Right lobe of liver (tissue), 6 donors: ENCODE results near the gene AHI1. TPM values are rescaled to one million over a fixed set of nuclear protein-coding genes. Genes with fewer than 3 reads are reported as not detected.

Source experiments
- ATAC-seq, 4 donors: fragments of 200-7000 bp; cut with Tn5 transposase; one replicate each; pipeline ENCODE4 v1.9.1; 2020; ENCODE audit warnings: mild to moderate bottlenecking in 4 of 4, moderate library complexity in 4 of 4
- DNase-seq, 3 donors: peaks; one replicate each; pipeline ENCODE4 v3.0.0-alpha.2; 2020
- H3K27ac ChIP-seq, 3 donors: fragments of 200-600 bp; one replicate each; pipeline ENCODE4 v1.8.0; 2022
- H3K27me3 ChIP-seq, 2 donors: fragments of 200-600 bp; one replicate each; pipeline ENCODE4 v1.8.0; 2022
- H3K36me3 ChIP-seq, 4 donors: fragments of 200-600 bp; sonication (generic) in 1 of 4; one replicate each; pipeline versions ENCODE4 v1.5.1 to v1.8.0; 2017 to 2022; ENCODE audit warnings: control low read depth in 1 of 4
- H3K4me1 ChIP-seq, 4 donors: fragments of 200-600 bp; sonication (generic) in 1 of 4; one replicate each; pipeline versions ENCODE4 v1.5.1 to v1.8.0; 2017 to 2022; ENCODE audit warnings: control low read depth in 1 of 4
- H3K4me3 ChIP-seq, 3 donors: fragments of 200-600 bp; one replicate each; pipeline ENCODE4 v1.8.0; 2022
- H3K9me3 ChIP-seq, 4 donors: fragments of 200-600 bp; sonication (generic) in 1 of 4; one replicate each; pipeline versions ENCODE4 v1.5.1 to v1.8.0; 2017 to 2022; ENCODE audit warnings: control low read depth in 1 of 4
- POLR2A ChIP-seq: fragments of 450-650 bp; IDR thresholded peaks from one replicate; pipeline ENCODE4 v1.6.1; 2017; ENCODE audit warnings: antibody characterized with exemption, mild to moderate bottlenecking
- WGBS: methylation state at CpG from one replicate; pipeline ENCODE4 v1.1.6; 2018; ENCODE audit warnings: low coverage, low lambda C conversion rate; ENCODE audit not compliant: insufficient coverage; ENCODE audit errors: missing lambda C conversion rate; 5-methylcytosine and 5-hydroxymethylcytosine counted together
- intact Hi-C, 2 donors: fragments of 100-400 bp; cut with DNase I; formaldehyde crosslinking; loops; one replicate each; pipeline versions ENCODE4 v1.11.2 to v1.14.1; 2022
- total RNA-seq, 6 experiments: library from RNA; depleted of rRNA in 2 of 6; stranded (reverse); fragments of >200 nt in 2 of 6; fragmentation: NEBNext Ultra II Directional in 3 of 6; extraction: Animal tissue kit (Norgen Biotek cat#: 25700) in 3 of 6; gene quantifications; one replicate each; pipeline versions ENCODE4 v1.1.0 to v1.2.4, GENCODE V29; 2016 to 2023
- TF ChIP-seq, protein P1 (sequence below), 4 donors: fragments of 200-600 bp in 3 of 4; fragments of 450-650 bp in 1 of 4; IDR thresholded peaks; one replicate each; pipeline versions ENCODE4 v1.5.1 to v1.8.0; 2016 to 2022; ENCODE audit warnings: antibody characterized with exemption in 4 of 4, mild to moderate bottlenecking in 2 of 4
- donor health status: DM: no; HTN: yes; CAD: no.
- donor health status: DM: no; HTN: no; CAD: no.
- donor health status: DM: no; HTN: no; CAD: no.
- donor health status: DM: no; HTN: yes; CAD: no.
- donor health status: DM: no; HTN: yes; CAD: no.

Gene AHI1
- total RNA-seq, 6 experiments from 2014 or later, result 4.7 to 9.2 (median 8.0) TPM

DNA sequence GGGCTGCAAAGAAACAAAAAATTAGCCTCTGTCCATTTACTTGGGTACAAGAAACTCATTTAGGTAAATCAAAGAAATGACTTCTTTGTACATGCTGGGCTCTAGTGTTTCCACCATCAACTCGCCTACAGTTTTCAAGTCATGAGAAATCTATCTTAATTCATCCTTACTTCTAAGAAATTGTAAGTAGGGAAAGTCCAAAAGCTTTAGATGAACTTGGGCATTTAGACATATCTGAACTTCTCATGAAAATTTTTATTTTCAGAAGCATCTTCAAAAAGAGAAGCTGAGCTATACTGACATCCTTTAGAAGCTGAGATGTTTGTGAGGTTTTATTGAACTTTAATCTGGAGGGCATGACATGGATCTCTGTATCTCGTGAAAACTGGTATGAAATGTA, 199.1 kb downstream of the AHI1 start:
- no peaks in the 10 kb centered on the region for H3K9me3 ChIP-seq
- no peaks in the 10 kb centered on the region for H3K36me3 ChIP-seq
- no peaks in the 10 kb centered on the region for H3K4me1 ChIP-seq
- ATAC-seq, result no peak
- intact Hi-C loops, result no loop called here
- no peak overlapping the region for H3K27ac ChIP-seq
- H3K27me3 ChIP-seq, result no peaks in the 10 kb centered on the region
- DNase-seq, result no peak
- no peak overlapping the region for H3K4me3 ChIP-seq
- 71% methylated on average over 2 of the region's 2 CpGs for WGBS
- TF ChIP-seq, protein P1, sequence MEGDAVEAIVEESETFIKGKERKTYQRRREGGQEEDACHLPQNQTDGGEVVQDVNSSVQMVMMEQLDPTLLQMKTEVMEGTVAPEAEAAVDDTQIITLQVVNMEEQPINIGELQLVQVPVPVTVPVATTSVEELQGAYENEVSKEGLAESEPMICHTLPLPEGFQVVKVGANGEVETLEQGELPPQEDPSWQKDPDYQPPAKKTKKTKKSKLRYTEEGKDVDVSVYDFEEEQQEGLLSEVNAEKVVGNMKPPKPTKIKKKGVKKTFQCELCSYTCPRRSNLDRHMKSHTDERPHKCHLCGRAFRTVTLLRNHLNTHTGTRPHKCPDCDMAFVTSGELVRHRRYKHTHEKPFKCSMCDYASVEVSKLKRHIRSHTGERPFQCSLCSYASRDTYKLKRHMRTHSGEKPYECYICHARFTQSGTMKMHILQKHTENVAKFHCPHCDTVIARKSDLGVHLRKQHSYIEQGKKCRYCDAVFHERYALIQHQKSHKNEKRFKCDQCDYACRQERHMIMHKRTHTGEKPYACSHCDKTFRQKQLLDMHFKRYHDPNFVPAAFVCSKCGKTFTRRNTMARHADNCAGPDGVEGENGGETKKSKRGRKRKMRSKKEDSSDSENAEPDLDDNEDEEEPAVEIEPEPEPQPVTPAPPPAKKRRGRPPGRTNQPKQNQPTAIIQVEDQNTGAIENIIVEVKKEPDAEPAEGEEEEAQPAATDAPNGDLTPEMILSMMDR (IDR thresholded peaks at IDR 0.05), result no peak
- no peak for TF ChIP-seq POLR2A

DNA sequence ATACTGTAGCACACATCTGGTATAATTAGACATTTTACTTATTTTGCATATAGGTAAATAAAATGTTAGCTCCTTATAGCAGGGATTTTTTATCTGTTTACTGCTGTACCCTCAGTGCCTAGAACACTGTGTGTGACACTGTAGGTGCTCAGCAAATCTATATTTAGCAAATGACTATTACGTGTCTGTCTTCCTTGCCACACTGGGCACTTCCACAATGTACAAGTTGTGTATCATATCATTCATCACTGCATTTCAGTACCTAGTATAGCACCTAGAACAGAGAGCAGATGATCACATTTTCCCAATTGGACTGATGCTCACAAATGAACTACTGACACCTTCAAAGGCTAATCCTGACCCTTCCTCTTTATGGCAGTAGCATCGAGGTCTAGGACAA, 200.8 kb downstream of the AHI1 start:
- intact Hi-C loops, result no loop called here
- no peak overlapping the region for H3K27ac ChIP-seq
- H3K4me3 ChIP-seq, result no peak overlapping the region
- no peaks in the 10 kb centered on the region for H3K4me1 ChIP-seq
- ATAC-seq (no peak), DNase-seq (no peak)
- H3K9me3 ChIP-seq, result no peaks in the 10 kb centered on the region
- no peaks in the 10 kb centered on the region for H3K27me3 ChIP-seq
- H3K36me3 ChIP-seq, result no peaks in the 10 kb centered on the region
- 95% methylated on average over 2 of the region's 2 CpGs for WGBS
- no peak for TF ChIP-seq POLR2A
- TF ChIP-seq, protein P1 (IDR thresholded peaks at IDR 0.05), result no peak

DNA sequence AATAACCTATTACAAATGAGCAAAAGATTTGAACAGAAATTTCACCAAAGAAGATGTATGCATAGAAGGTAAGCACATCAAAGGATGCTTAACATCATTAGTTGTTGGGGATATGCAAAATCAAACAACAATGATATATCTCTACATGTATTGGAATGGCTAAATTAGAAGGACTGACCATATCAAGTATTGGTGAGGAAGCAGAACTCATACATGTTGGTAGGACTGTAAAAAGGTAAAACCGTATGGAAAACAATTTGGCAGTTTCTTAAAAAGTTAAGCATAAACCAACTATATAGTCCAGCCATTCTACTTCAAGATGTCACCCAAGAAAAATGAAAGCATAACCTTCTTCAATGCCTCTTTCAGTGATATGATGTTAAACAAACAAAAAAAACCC, 202.5 kb downstream of the AHI1 start:
- DNase-seq (no peak), ATAC-seq (no peak)
- H3K4me1 ChIP-seq, result no peaks in the 10 kb centered on the region
- TF ChIP-seq, protein P1 (IDR thresholded peaks at IDR 0.05), result no peak
- no peak for TF ChIP-seq POLR2A
- intact Hi-C loops, result no loop called here
- H3K4me3 ChIP-seq, result no peak overlapping the region
- 50% methylated on average over 1 of the region's 1 CpG for WGBS
- H3K27me3 ChIP-seq, result no peaks in the 10 kb centered on the region
- no peaks in the 10 kb centered on the region for H3K36me3 ChIP-seq
- no peak overlapping the region for H3K27ac ChIP-seq
- no peaks in the 10 kb centered on the region for H3K9me3 ChIP-seq

DNA sequence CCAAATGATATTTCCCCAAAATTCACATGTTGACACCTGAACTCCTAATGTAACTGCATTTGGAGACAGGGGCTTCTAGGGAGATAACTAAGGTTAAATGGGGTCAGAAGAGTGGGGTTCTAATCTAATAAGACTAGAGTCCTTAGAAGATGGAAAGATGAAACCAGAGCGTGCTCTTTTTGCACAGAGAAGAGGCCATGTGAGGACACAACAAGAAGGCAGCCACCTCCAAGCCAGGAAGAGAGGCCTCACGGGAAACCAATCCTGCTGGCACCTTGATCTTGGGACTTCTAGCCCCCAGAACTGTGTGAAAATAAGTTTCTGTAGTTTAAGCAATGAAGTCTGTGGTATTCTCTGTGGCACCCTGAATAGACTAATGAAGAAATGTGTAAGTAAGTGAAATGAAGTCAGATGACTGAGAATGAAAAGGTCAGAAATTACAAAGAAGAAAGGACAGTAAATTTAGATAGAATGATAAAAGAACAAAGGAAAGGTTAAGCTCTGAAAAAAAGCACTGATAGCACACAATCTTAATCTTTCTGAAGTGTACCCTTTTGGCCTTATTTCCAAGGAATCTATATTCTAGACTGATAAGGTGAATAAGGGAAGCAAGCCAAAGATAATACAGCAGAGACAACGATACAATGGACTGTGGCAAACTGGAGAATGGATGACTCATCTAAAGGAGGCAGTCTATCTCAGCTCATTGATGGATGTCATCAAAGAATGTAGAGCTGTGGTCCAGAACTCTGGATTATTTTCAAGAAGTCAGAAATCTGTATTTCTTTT, 206.1 kb downstream of the AHI1 start:
- intact Hi-C loops, result no loop called here
- Histone ChIP-seq H3K36me3 (no peaks in the 10 kb centered on the region), H3K4me3 (no peak overlapping the region), H3K4me1 (no peaks in the 10 kb centered on the region), H3K27me3 (no peaks in the 10 kb centered on the region), H3K27ac (no peak overlapping the region), H3K9me3 (no peaks in the 10 kb centered on the region)
- DNase-seq (no peak), ATAC-seq (no peak)
- TF ChIP-seq POLR2A, result no peak
- TF ChIP-seq, protein P1 (IDR thresholded peaks at IDR 0.05), result no peak
- WGBS, result 79% methylated on average over 3 of the region's 3 CpGs
